Astrocyte (in vitro differentiated cells and primary cell): ENCODE measurements around the gene MYO3B. TPM values are rescaled to one million over a fixed set of nuclear protein-coding genes. Genes with fewer than 3 reads are reported as not detected.

Experiments used
- DNase-seq: peaks from one replicate; pipeline ENCODE4 v3.0.0-alpha.2; 2010; ENCODE audit warnings: low read depth
- FAIRE-seq: peaks from 2 replicates; lab custom pipeline; 2011; peaks lifted over from hg19 to GRCh38; lab: Jason Lieb, UNC
- H2AFZ ChIP-seq: 2 replicates; pipeline ENCODE4 v1.6.0; 2012; ENCODE audit warnings: low read depth, low read length, inconsistent platforms
- H3K27ac ChIP-seq: 2 replicates; pipeline ENCODE4 v1.5.1; 2011; ENCODE audit warnings: low read depth, low read length, inconsistent platforms
- H3K27me3 ChIP-seq: 2 replicates; pipeline ENCODE4 v1.6.0; 2011; ENCODE audit warnings: low read length, inconsistent platforms; ENCODE audit not compliant: insufficient read depth
- H3K36me3 ChIP-seq: 2 replicates; pipeline ENCODE4 v1.5.1; 2011; ENCODE audit warnings: low read length, inconsistent platforms; ENCODE audit not compliant: insufficient read depth
- H3K4me1 ChIP-seq: 2 replicates; pipeline ENCODE4 v1.5.1; 2011; ENCODE audit warnings: low read length, inconsistent platforms; ENCODE audit not compliant: insufficient read depth
- H3K4me2 ChIP-seq: 2 replicates; pipeline ENCODE4 v1.6.0; 2012; ENCODE audit warnings: low read length, inconsistent platforms
- H3K4me3 ChIP-seq: 2 replicates; pipeline ENCODE4 v1.5.1; 2011; ENCODE audit warnings: low read depth, mild to moderate bottlenecking, low read length, inconsistent platforms; ENCODE audit not compliant: insufficient read depth
- H3K79me2 ChIP-seq: 2 replicates; pipeline ENCODE4 v1.6.0; 2012; ENCODE audit warnings: mild to moderate bottlenecking, low read length, inconsistent platforms; ENCODE audit not compliant: insufficient read depth
- H3K9ac ChIP-seq: 2 replicates; pipeline ENCODE4 v1.6.0; 2012; ENCODE audit warnings: mild to moderate bottlenecking, low read length, inconsistent platforms
- H3K9me3 ChIP-seq: 2 replicates; pipeline ENCODE4 v1.5.1; 2012; ENCODE audit warnings: low read depth, mild to moderate bottlenecking, low read length, inconsistent platforms; ENCODE audit not compliant: insufficient read depth
- H4K20me1 ChIP-seq: 2 replicates; pipeline ENCODE4 v1.6.0; 2012; ENCODE audit warnings: low read length, inconsistent platforms; ENCODE audit not compliant: insufficient read depth
- H3K27ac Mint-ChIP-seq: one replicate; pipeline ENCODE4 v1.8.0; 2021; ENCODE audit warnings: mild to moderate bottlenecking, mixed read lengths; ENCODE audit not compliant: unreplicated experiment
- H3K27me3 Mint-ChIP-seq: one replicate; pipeline ENCODE4 v1.8.0; 2021; ENCODE audit warnings: low read depth, mixed read lengths; ENCODE audit not compliant: unreplicated experiment
- H3K36me3 Mint-ChIP-seq: one replicate; pipeline ENCODE4 v1.8.0; 2021; ENCODE audit warnings: low read depth, mixed read lengths; ENCODE audit not compliant: unreplicated experiment
- H3K4me1 Mint-ChIP-seq: one replicate; pipeline ENCODE4 v1.8.0; 2021; ENCODE audit warnings: low read depth, mixed read lengths; ENCODE audit not compliant: unreplicated experiment
- H3K4me3 Mint-ChIP-seq: one replicate; pipeline ENCODE4 v1.8.0; 2021; ENCODE audit warnings: mild to moderate bottlenecking, moderate library complexity, mixed read lengths; ENCODE audit not compliant: unreplicated experiment
- H3K9me3 Mint-ChIP-seq: one replicate; pipeline ENCODE4 v1.8.0; 2021; ENCODE audit warnings: mild to moderate bottlenecking, mixed read lengths; ENCODE audit not compliant: unreplicated experiment
- CTCF ChIP-seq: IDR thresholded peaks from 2 replicates; pipeline ENCODE4 v1.5.1; 2011; ENCODE audit warnings: low read depth, mild to moderate bottlenecking, inconsistent platforms, low read length, moderate library complexity; ENCODE audit not compliant: insufficient read depth
- EZH2 ChIP-seq: IDR thresholded peaks from 2 replicates; pipeline ENCODE4 v1.6.1; 2012; ENCODE audit warnings: mild to moderate bottlenecking, low read length, inconsistent platforms; ENCODE audit not compliant: insufficient read depth
- total RNA-seq: library from RNA; stranded (reverse); gene quantifications from 2 replicates; pipeline ENCODE4 v1.2.1, GENCODE V29; 2021

Gene MYO3B
- total RNA-seq, 1 donor from 2014 or later: not detected

GRCh38 chr2:170396799-170397459 is 219.0 kb downstream of the MYO3B start:
- H2AFZ ChIP-seq: no peak overlapping the region
- Mint-ChIP-seq H3K36me3 (no peaks in the 10 kb centered on the region), H3K9me3 (no peaks in the 10 kb centered on the region), H3K4me1 (no peaks in the 10 kb centered on the region), H3K4me3 (no peak overlapping the region), H3K27me3 (peaks cover 27% of the 10 kb centered on the region), H3K27ac (no peak overlapping the region)
- no peaks in the 10 kb centered on the region for H3K4me1 ChIP-seq
- H3K4me3 ChIP-seq: no peak overlapping the region
- H3K9ac ChIP-seq: no peak overlapping the region
- no peaks in the 10 kb centered on the region for H3K36me3 ChIP-seq
- FAIRE-seq (no peak), DNase-seq (peak; percentile 1)
- H4K20me1 ChIP-seq: no peaks in the 10 kb centered on the region
- H3K4me2 ChIP-seq: no peak overlapping the region
- H3K79me2 ChIP-seq: no peaks in the 10 kb centered on the region
- peaks cover 15% of the 10 kb centered on the region for H3K27me3 ChIP-seq
- H3K27ac ChIP-seq: no peak overlapping the region
- H3K9me3 ChIP-seq: no peaks in the 10 kb centered on the region
- TF ChIP-seq CTCF (peak; percentile 30), EZH2 (no peak)

- no peaks in the 10 kb centered on the region for H3K36me3 ChIP-seq
- Mint-ChIP-seq H3K4me3 (no peak overlapping the region), H3K36me3 (no peaks in the 10 kb centered on the region), H3K27ac (no peak overlapping the region), H3K9me3 (no peaks in the 10 kb centered on the region), H3K4me1 (no peaks in the 10 kb centered on the region), H3K27me3 (peaks cover 38% of the 10 kb centered on the region)
- peaks cover 6% of the 10 kb centered on the region for H3K27me3 ChIP-seq
- no peak overlapping the region for H3K9ac ChIP-seq
- no peak for DNase-seq
- FAIRE-seq: no peak
- H3K4me3 ChIP-seq: no peak overlapping the region
- no peak overlapping the region for H2AFZ ChIP-seq
- H3K27ac ChIP-seq: no peak overlapping the region
- H4K20me1 ChIP-seq: no peaks in the 10 kb centered on the region
- no peaks in the 10 kb centered on the region for H3K79me2 ChIP-seq
- no peak overlapping the region for H3K4me2 ChIP-seq
- H3K4me1 ChIP-seq: no peaks in the 10 kb centered on the region
- H3K9me3 ChIP-seq: no peaks in the 10 kb centered on the region
- TF ChIP-seq EZH2 (no peak), CTCF (no peak)
These were observed 223.2 kb downstream of the MYO3B start for GRCh38 chr2:170401187-170401586.

- Histone ChIP-seq H3K79me2 (no peaks in the 10 kb centered on the region), H3K9ac (no peak overlapping the region), H3K9me3 (no peaks in the 10 kb centered on the region), H4K20me1 (no peaks in the 10 kb centered on the region), H3K4me2 (no peak overlapping the region), H2AFZ (no peak overlapping the region), H3K27me3 (peaks cover 15% of the 10 kb centered on the region), H3K36me3 (no peaks in the 10 kb centered on the region), H3K27ac (no peak overlapping the region), H3K4me3 (no peak overlapping the region), H3K4me1 (no peaks in the 10 kb centered on the region)
- Mint-ChIP-seq H3K9me3 (no peaks in the 10 kb centered on the region), H3K36me3 (no peaks in the 10 kb centered on the region), H3K27ac (no peak overlapping the region), H3K4me1 (no peaks in the 10 kb centered on the region), H3K27me3 (peaks cover 41% of the 10 kb centered on the region), H3K4me3 (no peak overlapping the region)
- FAIRE-seq: no peak
- DNase-seq: no peak
- TF ChIP-seq CTCF (no peak), EZH2 (no peak)
These were observed 226.9 kb downstream of the MYO3B start for GRCh38 chr2:170404846-170405245.
